HG03378 (cell line): Measurements from ENCODE around the gene BMP3.

Source experiments
- ATAC-seq: cut with Tn5 transposase; IDR thresholded peaks from one replicate; pipeline ENCODE4 v1.9.1; 2021; ENCODE audit warnings: mild to moderate bottlenecking, moderate library complexity; ENCODE audit not compliant: unreplicated experiment

BMP3 gene

DNA sequence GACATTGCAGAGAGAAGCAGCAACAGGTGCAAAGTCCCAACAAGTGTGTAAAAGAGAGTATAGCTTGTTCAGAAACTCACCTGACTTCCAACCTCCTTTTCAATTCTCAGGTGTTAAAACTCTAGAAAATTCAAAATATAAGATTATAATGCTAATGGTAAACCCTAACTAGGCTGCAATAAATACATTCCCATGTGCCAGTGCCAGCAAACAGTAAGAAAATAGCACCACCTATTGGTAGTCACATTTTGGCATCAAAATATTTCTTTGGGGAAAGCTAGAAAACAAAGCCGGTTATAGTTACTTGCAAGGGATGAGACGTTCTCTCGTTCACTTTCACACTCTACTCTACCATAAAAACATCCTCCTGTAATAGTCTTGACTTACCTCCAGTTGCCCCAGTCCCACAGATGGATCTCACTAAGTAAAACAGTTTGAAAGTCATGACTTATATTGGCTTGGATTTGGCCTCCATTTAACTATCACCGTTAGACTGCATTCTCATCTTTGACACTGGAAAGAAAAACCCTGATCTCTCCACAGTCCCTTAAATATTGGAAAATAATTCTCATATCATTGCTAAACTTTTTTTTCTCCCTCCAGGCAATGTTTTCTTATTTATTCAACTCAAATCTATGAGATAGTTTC, 9.6 kb downstream of the BMP3 start:
- peak; percentile 53 for ATAC-seq

DNA sequence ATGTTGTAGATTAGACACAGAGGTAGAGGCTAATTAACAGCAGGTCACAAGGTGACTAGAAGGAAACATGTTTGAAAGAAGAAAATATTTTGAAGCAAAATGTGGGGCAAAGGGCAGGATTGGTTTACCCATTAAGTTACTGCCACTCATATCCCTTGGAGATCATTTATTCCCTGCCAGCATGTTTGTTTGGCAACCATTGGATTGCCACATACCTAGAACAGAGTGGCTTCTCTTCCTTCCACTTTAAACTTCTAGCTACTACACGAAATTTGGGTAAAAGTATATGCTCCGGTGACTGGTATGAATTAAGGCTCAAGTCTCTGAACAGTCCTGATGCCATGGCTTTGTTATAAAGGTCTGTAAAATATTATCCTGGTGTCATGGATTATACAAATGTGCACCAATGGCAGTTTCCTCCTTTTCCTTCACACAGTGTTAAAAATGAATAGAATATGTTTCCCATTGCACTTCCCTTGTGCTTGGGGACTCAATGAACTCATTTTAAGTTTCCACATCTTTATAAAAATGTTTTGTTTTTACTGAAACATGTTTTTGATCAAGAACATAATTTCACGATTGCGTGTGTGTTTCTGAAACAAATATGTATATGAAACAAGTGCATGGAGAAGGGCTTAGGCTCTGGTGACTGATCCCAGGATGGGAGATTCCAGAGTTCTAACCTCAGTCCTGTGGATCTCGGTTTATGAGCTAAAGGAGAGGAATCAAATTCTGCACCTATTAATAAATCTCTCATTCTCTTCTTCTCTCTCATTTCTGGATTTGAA, 12.3 kb downstream of the BMP3 start:
- ATAC-seq = no peak

DNA sequence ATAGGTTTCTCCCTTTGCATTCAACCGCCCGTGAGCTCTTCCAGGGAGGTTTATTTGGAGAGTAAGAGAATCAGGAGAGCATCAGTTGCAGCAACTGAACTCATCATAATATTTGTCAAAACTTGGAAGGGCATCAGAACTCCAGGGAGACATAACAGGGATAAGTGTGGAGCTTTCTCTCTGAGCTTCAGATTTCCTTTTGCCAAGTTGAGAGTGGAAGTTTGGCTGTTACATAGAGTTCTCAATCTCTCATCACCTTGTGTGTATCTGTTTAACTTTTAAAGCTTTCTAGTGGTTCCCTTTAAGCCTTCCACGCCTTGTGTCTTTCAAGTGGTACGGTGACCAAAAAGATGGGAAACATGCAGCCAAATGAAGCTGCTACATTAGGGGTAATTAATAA, 18.8 kb downstream of the BMP3 start:
- ATAC-seq = no peak

DNA sequence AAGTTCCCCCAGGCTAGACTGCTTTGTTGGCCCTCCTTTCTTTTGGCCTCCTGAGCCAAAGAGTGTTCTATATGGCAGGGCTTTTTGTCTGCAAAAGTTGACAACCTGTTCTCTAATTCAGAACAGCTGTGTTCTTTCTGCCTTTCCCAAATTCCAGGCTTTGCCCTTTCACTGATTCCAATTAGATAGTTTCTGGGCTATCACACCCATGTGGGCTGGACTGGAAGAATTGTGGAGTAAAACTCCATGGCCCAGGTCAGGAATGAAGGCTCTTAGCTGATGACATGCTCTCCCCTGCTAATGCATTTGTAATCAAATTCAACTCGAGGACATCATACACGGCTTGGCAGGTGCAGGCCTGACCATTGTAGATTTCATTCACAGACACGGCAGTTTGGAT, 19.4 kb downstream of the BMP3 start:
- ATAC-seq = no peak

DNA sequence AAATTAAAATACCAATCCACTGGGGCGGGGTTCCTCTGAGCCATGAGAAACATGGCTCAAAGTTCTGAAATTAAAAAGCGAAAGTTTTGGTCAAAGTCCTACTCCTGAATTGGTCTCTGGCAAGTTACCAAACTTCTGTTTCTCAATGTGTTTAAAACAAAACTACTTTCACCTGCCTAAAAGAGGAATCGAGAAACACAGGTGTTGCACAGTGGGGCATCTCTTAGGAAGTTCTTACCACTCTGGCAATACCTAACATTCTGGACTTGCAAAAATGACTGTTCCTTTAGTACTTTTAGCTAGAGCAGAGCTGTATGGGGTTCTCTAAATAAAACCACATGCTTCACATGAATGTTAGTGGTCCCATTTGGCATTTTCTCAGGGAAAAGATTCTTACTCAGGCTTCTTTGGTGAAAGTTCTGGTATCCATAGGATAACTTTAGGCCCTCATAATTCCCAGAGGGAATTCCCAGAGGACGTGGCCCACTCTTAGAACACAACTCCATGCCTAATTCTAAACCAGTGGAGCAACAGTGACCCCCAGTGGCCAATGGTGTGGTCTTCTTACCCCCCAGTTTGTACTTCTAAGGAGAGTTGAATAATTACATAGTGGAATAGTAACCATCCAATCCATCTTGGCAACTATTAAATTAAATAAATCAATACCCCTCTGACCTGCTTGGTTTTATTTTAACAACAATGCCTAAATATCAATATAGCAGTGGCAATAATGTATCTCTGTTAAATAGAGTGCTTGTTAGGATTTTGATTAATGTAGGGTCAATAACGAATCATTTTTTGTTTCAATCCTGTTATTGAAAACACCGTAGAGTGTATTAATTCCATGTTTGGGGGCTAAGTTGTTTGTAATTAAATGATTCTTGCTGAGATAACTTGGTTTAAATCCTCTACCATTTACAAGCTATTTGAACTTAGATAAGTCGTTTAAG, 21.9 kb downstream of the BMP3 start:
- ATAC-seq = peak; percentile 100

DNA sequence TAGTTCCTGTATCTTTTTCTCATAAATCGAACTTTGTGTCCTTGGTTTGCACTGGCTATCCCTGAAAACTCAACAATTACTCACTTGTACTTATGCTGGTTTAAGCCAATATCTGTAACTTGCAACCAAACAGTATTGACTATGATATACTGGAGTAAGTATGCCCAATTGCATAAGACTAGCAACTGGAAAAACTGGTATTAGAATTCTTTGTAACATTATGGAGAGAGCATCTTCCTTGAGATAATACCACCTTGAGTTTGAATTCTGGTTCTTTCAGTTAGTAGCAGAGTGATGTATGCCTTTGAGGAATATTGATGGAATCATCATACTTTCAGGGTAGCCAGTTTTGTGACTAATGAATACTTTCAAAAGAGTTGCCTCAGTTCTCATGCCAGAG, 28.1 kb downstream of the BMP3 start:
- ATAC-seq = no peak

DNA sequence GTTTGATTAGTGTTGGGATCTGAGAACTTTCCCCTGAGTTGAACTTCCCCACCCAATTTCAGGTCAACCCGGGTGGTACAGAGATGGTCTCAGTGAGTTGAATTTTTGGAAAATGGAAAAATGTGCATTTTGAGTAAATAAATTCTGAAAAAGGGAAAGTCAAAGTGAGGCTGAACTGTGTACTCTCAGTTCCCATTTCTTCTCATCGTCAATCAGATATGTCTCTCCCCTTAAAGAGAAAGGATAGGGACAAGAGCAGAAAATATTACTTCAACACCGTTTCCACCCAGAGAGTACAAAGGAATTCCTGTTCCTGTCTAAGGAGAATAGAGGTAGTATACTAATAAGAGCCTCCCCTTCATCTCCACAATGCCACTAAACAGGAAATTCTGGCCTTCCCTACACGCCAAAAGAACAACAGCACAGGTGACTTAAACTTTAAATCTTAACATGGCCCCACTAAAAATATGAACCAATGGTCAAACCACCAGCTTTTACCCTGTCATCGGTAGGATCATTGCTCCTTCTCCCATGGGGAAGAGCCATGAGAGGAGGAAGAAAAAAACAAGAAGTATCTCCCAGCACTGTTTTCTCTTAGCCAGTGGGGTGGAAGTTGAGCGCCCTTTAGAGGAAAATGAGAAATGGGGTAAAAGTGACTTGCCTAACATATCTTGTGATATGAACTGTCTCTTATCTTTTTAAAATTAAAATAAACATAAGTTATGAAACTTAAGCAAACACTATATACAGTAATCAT, 30.3 kb downstream of the BMP3 start:
- ATAC-seq = no peak

DNA sequence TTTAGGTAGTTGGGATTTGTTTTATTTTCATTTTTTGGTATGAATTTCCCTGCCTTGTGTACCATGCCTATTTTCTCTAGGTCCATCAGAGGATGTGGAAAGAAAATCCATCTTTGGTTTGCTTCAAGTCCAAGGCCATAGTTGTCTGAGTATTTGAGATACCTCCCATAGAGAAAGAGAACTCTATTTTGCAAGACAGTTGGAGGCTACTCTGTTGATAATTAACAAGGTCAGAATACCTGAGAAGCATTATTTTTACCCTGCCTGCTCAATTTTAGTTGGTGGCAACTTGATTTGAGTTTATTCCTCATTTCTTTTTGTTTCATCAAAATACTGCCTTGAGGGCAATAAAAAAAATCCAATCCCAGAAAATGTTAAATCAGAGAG, 30.8 kb downstream of the BMP3 start:
- no peak for ATAC-seq

DNA sequence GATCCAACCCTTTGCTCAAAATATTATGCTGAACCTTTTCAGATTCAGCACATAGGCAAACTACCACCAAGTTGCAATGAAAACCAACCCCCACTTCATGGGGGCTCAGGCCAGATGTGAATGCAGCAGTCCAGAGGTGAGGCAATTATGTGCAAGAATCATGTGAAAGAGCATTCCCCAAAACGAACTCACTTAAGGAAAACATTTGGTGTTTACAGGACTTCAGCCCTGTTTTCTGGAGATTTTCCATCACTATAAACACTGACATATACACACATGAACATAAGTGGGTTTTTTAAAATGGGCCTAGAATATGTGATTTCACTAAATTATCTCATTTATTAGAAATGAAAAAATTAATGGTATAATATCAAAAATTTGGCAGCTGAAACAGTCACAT, 31.5 kb downstream of the BMP3 start:
- ATAC-seq = no peak

DNA sequence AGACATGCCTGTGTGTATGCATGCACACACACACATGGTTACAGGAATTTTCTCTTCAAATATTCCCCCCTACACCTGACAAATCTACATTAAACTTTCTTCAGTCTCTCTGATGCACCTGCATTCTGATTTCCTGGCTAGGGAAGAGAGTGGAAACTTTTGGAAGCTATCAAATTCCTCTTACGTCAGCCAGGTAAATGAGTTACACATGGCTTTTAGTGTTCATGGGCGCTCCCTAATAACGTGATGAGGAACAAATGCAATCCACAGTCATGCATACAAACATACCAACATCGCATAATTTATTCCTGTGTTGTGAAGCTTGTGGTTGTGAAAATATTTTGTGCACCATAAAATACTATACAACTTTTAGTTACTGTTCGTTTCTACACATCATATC, 34.9 kb downstream of the BMP3 start:
- ATAC-seq = no peak

DNA sequence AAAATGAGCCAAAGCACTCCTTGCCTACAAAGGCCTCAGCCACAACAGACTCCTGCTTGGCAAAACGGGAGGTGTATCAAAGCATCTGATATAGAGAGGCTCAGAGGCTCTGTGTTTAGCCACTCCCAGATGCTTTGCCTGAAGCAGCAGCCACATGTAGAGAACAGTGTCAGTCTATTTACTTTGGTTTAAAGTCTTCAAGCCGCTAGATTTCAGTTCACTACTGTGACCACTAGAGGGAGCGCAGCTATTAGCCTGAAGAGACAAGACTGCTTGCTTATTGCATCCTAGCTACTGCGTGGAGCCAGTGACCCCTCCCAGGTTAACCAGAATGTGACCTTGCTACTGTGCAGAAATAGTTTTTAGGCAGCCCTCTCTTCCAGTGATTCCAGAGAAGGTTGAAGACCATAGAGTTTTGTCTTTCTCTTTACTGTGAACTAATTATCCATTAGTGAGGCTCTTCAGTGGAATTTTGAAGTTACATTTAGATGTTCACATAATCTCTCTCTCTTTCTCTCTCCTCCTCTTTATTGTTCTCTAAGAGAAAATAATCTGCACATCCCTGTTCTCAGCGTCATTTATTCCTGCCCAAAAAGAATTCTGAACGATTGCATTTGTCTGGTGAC, 39.3 kb downstream of the BMP3 start:
- peak; percentile 96 for ATAC-seq

DNA sequence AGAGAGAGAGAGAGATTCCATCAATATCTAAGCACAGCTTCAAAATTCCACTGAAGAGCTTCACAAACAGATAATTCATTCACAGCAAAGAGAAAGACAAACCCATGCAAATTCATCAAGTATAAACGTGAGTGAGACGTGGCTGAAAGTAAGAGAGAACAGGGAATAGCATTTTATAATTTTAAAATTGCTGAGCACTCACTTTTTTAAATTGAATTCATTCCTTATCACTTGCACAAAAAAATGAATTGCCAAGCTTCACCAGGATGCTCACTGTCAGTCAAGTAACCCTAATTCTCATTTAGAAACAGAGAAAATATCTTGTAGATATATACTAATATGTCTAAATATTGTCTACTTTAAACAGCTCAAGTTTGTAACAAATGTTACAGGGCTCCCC, 40.5 kb downstream of the BMP3 start:
- no peak for ATAC-seq

DNA sequence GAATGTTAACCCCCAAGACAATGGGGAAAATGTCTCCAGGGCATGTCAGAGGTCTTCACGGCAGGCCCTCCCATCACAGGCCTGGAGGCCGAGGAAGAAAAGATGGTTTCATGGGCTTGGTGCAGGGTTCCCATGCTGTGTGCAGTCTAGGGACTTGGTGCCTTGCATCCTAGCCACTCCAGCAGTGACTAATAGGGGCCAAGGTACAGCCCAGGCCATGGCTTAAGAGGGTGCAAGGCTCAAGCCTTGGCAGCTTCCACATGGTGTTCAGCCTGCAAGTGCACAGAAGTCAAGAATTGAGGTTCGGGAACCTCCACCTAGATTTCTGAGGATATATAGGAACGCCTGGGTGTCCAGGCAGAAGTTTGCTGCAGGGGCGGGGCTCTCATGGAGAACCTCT, 50.6 kb downstream of the BMP3 start:
- no peak for ATAC-seq

DNA sequence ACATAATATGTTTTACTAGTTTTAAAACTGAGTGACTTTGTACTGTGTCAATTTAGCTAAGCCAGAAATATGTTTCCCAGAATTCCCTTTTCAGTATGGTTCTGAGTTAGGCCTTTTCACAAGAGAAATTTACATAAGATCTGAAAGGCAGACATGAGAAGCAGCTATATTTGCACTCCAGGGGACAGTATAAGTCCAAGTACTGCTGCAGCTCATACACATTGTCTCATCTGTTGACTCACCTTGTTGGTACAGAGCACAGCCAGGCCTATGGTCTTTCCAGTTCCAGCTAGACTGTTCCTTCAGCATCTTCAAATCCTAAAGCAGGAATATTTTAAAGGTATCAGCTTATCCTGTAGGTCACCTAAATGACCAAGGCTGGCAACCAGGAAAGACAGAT, 53.5 kb downstream of the BMP3 start:
- no peak for ATAC-seq

DNA sequence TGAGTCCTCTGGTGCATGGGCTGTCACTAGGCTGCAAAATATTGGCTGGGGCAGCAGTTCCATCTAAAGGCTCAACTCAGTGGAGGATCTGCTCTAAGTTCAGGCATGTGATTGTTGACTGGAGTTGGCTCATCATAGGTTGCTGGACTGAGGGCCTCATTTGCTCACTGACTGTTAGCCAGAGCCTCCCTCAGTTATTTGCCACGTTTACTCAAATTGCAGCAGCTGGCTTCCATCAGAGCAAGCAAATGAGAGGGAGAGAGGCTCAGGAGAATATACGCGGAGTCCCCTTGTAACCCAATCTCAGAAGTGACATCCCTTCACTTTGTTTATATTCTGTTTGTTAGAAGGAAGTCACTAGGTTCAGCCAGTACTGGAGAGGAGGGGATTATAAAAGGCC, 54.1 kb downstream of the BMP3 start:
- no peak for ATAC-seq

DNA sequence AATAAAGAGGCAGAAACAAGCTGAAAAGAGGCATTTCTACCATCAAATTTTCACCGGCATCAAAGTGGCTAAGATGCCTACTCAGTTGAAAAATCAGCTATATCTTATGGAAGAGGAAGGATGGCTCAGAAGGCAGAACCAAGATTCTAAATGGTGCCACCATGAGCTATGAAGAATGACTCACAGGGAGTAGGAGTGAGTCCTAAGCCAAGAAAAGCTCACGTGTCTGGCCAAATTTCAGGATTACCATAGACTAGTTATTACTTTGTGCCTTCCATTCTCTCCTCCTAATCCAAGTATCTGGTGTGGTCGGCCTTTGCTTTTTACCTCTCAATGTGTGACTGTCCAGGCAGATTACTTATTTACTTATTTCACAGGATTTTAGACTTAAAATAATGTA, 54.8 kb downstream of the BMP3 start:
- no peak for ATAC-seq

DNA sequence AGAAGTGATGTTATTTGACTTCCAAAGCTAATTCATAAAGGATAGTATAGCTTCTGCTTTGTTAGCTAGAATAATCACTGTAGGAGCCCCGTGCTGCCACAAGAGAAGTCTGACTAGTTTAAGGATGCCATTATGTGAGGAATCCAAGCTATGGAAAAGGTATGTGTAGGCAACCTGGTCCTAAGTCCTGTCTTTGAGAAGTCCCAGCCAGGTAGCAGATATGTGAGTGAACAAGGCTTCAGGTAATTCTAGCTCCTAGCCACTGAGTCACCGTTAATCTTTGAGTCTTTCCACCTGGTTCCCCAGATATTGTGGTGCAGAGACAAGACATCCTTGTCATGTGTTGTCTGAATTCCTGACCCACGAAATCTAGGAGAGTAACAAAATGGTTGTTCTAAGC, 55.5 kb downstream of the BMP3 start:
- no peak for ATAC-seq

DNA sequence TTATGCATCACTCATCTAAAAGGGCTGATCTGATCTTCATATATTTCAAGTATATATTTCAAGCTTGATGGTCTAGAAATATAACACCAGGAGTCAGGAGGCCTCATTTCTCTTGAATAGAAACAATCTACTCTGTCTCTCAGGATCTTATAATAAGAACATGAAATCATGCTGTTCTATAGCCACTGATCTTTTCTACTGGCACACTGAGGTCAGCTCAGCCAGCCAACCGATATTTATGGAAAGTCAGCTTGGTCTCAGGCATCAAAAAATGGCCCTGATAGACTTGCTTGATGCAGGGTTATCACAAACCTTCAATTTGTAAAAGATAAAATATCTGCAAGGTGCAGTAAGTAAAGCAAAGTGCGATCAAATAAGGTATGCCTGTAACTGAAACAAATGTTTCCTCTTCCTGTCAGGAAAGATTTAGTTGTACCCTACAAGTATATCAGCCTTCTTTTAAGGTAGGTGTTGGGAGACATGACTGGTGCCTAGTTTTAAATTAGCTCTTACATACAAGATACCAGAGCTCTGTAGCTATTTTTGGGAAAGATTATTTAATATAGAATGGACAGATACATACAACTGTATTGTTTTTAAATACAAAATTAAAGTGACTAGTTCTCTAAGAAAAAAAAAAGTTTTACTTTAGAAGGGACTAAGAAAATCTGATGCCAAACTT, 63.4 kb downstream of the BMP3 start:
- ATAC-seq = no peak

DNA sequence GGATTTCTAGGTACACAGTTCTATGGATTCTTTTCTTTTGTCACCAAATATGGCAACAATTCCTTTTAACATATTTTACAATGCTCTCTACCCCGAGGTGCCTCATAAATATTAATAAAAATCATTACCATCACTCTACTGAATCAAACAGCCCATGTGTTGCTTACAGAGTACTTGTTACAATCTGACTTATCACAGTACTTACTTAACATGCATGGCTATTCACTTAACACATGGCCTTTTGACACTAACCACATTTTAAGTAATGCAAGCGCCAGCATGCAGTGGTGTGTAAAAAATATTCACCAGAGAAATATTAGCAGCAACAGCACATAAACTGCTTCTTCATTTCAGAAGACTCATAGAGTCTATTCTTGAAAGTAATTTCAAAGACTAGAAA, 64.9 kb downstream of the BMP3 start:
- no peak for ATAC-seq

DNA sequence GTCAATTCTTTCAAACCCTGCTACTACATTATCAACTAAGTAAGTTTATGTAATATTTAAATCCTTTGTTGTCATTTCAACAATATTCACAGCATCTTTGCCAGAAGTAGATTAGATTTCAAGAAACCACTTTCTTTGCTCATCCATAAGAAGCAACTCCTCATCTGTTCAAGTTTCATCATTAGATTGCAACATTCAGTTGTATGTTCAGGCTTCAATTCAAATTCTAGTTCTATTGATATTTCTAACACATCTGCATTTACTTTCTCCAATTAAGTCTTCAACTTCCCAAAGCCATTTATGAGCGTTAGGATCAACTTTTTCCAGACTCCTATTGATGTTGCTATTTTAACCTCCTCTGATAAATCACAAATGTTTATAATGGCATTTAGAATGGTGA, 66.1 kb downstream of the BMP3 start:
- no peak for ATAC-seq
